Measurements from ENCODE around the gene PFKP.

The PFKP gene

DNA sequence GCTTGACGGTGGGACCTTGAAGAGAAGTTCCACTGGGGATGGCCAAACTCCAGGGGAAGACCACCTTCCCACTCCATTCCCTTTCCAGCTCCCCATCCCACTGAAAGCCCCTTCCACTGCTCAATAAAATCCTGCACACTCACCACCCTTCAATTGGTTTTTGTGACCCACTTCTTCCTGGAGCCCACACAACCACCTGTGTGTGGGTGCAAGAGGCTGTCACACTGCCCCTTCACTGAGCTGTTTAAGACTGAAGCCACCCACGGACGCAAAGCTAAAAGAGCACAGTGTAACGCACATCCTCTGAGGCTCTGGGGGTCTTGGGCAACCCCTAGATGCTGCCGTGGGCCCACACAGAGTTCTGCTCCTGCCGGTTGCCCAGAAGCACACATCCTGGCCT is 118.0 kb downstream of the PFKP start:
- no peak overlapping the region for H3K9ac ChIP-seq
- H2AFZ ChIP-seq = no peak overlapping the region
- no peaks in the 10 kb centered on the region for H3K36me3 ChIP-seq (ENCODE audit: control insufficient read depth, insufficient read depth, low read length)
- no peak for TF ChIP-seq CTCF (IDR thresholded peaks at IDR 0.05)
- H3K4me3 ChIP-seq (ENCODE audit: low read depth, low read length) = no peak overlapping the region
- no peaks in the 10 kb centered on the region for H3K4me1 ChIP-seq
- no peak overlapping the region for H3K4me2 ChIP-seq (ENCODE audit: low read length)
- no peak overlapping the region for H3K27ac ChIP-seq
- H3K79me2 ChIP-seq = no peaks in the 10 kb centered on the region
- H3K27me3 ChIP-seq (ENCODE audit: control insufficient read depth, insufficient read depth, low read length) = no peaks in the 10 kb centered on the region
- H3K9me3 ChIP-seq (ENCODE audit: control insufficient read depth, low read length) = no peaks in the 10 kb centered on the region

GRCh38 chr10:3186368-3186767 is 119.0 kb downstream of the PFKP start:
- H3K9ac ChIP-seq = no peak overlapping the region
- H3K4me2 ChIP-seq (ENCODE audit: low read length) = peak overlapping the region; percentile 43
- no peaks in the 10 kb centered on the region for H3K27me3 ChIP-seq (ENCODE audit: control insufficient read depth, insufficient read depth, low read length)
- H3K36me3 ChIP-seq (ENCODE audit: control insufficient read depth, insufficient read depth, low read length) = no peaks in the 10 kb centered on the region
- H3K9me3 ChIP-seq (ENCODE audit: control insufficient read depth, low read length) = no peaks in the 10 kb centered on the region
- no peak for TF ChIP-seq CTCF (IDR thresholded peaks at IDR 0.05)
- H3K4me1 ChIP-seq = no peaks in the 10 kb centered on the region
- H3K79me2 ChIP-seq = no peaks in the 10 kb centered on the region
- no peak overlapping the region for H3K4me3 ChIP-seq (ENCODE audit: low read depth, low read length)
- no peak overlapping the region for H2AFZ ChIP-seq
- H3K27ac ChIP-seq = no peak overlapping the region
